GM12874 (cell line): ENCODE data around the gene IRF8.

ENCODE experiments used
- TF ChIP-seq, protein P1 (sequence below): IDR thresholded peaks from 2 replicates; pipeline ENCODE4 v1.5.1; 2011; ENCODE audit warnings: low read depth, mild to moderate bottlenecking, control low read depth, low read length, moderate library complexity; ENCODE audit not compliant: insufficient read depth

IRF8 gene, protein sequence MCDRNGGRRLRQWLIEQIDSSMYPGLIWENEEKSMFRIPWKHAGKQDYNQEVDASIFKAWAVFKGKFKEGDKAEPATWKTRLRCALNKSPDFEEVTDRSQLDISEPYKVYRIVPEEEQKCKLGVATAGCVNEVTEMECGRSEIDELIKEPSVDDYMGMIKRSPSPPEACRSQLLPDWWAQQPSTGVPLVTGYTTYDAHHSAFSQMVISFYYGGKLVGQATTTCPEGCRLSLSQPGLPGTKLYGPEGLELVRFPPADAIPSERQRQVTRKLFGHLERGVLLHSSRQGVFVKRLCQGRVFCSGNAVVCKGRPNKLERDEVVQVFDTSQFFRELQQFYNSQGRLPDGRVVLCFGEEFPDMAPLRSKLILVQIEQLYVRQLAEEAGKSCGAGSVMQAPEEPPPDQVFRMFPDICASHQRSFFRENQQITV

DNA sequence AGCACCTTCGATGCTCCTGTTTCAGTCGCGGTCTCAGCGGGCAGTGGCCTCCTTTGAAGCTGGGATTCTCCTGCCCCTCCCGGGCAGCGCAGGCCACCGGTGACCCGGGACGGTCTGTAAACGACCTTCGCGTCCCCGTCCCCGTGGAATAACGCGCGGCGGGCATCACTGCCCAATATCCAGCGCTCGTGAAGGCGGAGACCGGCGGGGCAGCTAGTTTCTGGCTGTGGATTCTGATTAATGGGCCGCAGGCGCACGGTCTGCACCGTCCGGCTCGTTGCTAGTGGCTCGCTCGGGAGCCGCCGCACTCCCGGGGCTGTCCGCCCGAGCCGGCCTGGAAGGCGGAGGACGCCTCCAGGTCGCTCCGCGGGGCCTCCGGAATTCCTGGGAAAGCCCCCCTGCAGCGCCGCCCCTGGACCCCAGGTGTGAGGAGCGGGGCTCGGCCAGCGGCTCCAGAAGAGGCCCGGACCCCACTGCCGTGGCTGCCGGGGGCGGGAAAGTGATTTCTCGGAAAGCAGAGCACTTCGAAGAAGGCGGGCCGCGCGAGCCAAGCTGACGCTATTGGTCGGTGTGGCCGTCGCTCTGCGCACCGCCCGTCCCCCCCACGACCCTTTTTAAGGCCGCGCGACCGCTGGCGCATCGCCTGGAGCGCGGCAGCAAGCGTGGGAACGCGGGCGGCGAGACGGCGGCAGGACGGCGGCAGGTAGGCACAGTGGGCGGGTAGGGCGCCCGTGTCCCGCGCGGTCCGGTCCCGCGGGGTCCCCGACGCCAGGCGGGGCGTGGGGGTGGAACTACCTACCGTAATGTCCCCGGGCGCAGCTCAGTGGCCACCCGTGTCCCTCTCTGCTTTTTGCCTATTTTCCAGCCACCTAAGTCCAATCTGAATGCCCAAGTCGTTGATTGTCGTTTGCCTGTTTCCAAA is at the start of gene IRF8:
Gene IRF8, plus strand, starts transcription at position 642 of the 922 bp plus-strand sequence. CDS start 3,854 bp downstream, outside the sequence.
- TF ChIP-seq, protein P1, sequence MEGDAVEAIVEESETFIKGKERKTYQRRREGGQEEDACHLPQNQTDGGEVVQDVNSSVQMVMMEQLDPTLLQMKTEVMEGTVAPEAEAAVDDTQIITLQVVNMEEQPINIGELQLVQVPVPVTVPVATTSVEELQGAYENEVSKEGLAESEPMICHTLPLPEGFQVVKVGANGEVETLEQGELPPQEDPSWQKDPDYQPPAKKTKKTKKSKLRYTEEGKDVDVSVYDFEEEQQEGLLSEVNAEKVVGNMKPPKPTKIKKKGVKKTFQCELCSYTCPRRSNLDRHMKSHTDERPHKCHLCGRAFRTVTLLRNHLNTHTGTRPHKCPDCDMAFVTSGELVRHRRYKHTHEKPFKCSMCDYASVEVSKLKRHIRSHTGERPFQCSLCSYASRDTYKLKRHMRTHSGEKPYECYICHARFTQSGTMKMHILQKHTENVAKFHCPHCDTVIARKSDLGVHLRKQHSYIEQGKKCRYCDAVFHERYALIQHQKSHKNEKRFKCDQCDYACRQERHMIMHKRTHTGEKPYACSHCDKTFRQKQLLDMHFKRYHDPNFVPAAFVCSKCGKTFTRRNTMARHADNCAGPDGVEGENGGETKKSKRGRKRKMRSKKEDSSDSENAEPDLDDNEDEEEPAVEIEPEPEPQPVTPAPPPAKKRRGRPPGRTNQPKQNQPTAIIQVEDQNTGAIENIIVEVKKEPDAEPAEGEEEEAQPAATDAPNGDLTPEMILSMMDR, result no peak

DNA sequence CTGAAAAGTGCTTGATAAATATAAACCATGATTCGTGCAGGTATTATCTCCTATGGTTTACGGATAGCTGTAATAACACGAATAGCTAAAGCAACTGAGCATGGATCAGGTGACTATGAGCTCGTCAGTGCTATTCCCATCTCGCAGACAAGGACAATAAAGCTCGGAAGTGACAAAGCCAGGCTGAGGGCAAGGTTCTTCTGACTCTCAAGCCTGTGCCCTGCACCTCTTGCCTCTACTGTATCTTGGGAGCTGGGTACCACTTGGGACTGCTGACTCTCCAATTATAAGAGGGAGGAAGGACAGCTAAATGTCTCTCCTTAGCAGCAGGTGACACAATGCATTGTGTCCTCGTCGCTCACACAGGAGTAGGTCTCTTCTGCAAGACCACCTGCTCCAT is 49.6 kb upstream of the IRF8 start:
- TF ChIP-seq, protein P1, result no peak

DNA sequence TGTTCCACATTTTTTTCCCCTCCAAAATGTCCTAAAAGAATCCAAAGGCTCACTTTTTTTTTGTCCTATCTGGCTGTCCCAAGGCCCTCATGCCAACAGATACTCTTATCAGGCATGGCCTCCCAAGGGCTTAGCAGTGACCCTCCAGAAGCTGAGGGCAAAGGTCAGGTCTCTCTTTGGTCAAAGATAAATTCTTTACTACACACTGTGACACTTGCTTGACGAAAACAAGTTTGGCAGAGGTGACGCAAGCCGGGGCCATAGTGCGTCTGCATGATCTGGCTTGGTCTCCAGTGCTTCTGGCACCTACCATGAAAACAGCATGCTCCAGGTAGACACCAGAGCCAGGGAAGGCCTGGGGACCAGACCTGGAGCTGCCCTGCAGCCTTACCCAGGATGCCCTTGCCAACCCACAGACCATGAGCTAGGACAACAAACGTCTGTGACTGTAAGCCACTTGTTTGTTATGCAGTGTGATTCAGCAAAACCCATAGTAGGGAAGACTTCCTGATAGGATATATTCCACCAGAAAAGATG is 48.5 kb upstream of the IRF8 start:
- TF ChIP-seq, protein P1, result no peak

DNA sequence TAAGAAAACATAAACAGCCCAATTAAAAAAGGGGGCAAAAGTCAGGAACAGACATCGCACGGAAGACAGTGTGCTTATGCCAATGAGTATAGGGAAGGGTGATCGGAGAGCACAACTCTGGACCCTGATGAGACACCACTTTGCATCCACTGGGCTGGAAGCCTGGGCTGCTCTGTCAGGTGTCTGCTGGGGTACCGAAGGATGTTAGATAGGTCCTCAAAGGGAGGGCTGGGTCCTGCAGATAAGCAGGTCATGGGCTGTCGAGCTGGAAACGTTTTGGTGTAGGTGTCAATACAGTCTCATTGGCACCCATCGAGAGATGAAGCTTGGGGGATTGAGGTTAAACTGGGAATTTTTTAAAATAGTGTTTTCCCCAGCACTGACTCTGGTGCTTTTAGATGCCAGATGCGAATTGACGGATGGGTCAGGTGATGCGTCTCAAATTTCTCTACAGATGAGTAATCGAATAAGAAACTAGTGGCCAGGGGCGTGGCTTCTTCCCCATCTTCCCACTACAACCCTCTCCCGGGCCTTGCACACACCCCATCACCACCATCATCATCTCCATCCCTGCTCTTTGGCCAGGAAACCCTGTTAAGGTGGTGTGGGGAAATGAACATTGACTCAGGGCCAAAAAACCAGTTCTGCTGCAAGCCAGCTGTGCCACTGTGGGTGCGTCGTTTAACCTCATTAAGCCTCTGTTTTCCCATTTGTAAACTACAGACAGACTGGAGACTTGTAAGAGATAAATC is 47.8 kb upstream of the IRF8 start:
- TF ChIP-seq, protein P1, result no peak

DNA sequence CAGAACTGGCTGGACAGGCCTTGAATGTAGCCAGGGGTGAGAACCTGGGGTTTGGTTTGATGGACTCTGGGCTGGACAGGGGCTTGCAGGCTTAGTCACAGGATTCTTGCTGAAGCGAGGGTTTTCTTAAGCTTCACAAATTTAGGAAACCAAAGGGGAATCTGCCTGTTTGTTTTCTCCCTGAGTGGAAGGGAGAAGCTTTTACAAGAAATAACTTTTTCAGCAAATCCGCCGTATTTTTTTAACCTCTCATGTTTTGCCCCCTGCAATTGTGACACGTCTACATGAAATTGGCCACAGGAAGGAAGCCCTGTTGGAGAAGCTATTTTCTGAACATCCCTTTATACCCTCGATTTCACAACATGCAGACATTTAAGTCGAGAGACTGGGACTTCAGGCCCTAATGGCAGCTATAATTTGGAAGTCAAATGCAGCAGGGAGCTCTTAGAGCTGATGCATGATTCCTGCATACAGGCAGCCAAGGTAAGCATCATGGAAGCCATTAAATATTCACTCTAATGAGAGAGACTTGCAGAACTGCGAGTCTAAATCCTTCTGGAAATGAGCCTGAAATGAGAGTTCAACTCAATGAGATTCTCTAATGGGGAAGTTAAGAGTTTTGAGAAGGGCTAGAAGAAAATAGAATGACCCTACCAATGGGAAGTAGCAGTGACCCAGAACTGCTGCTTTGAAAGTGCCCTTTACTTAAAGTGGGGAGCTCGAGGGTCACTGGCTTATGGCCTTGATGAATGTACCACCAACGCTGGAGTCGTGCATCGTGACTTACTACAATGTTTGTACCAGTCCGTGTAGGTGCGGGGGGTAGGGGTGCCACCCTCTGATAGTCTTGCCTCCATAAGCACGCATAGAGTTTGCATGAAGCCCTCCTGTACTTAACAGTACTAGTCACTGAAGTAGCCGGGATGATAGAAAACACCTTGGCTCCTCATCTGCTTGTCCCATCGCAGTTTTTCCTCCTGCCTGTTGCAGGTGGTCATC is 45.1 kb upstream of the IRF8 start:
- TF ChIP-seq, protein P1, result no peak

DNA sequence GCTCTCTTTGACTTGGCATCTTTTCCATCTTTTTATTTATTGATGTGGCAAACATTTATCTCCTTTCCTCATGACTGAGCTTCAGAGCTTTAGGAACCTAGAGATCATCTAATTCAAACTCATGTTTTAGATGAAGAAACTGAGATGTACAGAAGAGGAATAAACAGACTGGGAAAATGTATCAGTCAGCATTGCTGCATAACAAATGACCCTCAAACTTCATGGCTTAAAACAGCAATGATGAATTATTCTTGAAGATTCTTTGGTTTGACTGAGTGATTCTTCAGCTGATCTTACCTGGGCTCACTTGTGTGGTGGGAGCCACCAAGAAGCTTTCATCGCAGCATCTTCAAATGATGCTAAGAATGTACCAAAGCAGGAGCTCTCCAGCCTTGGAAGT is 44.0 kb upstream of the IRF8 start:
- TF ChIP-seq, protein P1, result no peak
